GM19023 (cell line): ENCODE measurements around the gene PCYT2.
A peak's percentile ranks its signal among the peaks of the same experiment; 100 is the strongest.

ENCODE experiments used
- ATAC-seq: cut with Tn5 transposase; IDR thresholded peaks from one replicate; pipeline ENCODE4 v1.9.1; 2021; ENCODE audit warnings: mild to moderate bottlenecking, moderate library complexity; ENCODE audit not compliant: unreplicated experiment

PCYT2 gene

GRCh38 chr17:81914103-81914850 is 3.1 kb upstream of the PCYT2 start:
- ATAC-seq, result no peak

GRCh38 chr17:81913394-81914102 is 2.3 kb upstream of the PCYT2 start:
- no peak for ATAC-seq

DNA sequence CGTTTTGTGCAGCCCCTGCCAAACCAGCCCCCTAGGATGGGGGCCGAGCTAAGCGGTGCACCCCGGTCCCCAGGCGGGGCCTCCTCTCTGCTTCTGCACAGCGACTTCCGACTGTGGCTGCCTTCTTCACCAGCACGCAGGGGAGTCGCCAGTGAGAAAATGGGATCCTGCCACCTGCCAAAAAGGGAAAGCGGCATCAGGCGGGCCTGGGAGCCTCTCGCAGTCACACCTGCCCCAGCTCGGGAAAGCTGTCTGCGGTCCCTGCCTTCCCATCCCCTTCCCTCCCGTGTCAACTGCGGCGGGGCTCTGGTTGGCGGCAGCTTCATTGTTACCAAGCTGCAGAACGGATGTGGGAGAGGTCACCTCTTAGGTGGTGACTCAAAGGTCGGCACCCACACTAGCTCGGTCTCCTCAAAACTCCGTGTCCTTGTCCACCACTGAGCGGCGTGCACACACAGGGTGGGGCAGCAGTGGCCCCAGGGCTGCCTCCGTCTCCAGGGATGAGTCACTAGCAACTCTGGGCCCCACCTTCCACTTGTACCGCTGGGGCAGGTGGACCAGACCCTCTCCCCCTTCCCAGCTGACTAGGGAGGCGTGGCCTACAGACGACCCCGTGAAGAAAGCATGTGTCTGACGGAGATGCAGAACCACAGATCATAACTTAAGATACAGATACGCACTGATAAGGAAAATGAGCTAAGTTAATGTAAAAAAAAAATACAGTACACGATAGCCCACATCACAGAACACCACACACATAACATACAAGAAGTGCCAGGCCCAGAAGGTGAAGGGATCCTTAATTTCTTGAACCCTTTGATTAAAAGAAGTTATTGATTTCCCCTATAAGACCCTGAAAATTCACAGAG is 1.5 kb upstream of the PCYT2 start:
- ATAC-seq, result no peak

GRCh38 chr17:81911969-81912368 is 770 bp upstream of the PCYT2 start:
- ATAC-seq, result no peak

GRCh38 chr17:81910840-81911276 is 341 bp downstream of the PCYT2 start:
- peak; percentile 37 for ATAC-seq

DNA sequence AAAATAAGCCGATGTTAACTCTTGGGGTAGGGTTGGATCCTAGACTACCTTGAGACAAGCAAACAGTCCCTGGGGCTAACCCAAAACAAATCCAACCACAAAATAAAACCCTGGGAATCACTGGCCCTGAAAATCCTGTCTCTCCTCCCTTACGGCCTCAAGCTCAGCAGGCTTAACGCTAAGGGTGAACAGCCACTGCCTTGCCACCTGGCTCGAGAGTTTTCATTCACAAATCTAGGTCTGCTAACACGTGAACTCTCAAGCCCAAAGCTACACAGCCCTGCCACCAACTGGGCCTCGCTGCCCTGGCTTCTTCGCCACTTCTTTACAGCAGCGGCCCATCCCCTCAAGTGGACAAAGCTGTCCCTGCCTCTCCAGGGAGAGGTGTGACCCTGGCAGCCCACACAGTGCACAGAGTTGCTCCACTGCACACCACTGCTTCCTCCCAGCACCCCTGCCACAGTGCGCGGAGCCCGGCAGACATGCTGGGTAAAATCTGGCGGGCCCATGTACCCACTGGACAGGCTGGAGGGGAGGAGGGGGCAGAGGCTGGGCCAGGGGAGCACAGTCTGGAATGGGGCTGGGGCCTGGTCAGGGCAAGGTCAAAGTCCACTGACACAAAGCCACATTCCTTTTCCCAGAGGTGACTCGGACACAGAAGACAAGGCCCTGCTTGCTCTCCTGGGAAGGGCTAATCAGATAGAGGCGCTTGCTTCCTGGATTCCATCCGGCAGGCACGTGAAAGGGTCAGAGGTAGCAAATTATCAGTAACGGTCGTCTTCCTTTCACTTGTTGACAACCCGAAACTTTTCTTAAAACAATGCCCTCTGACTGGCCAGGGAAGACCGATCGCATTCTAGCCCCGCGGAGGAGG is 996 bp downstream of the PCYT2 start:
- no peak for ATAC-seq

- ATAC-seq, result no peak
Measured at GRCh38 chr17:81909231-81909630, 2.0 kb downstream of the PCYT2 start.

GRCh38 chr17:81908793-81909192 is 2.4 kb downstream of the PCYT2 start:
- ATAC-seq, result no peak

DNA sequence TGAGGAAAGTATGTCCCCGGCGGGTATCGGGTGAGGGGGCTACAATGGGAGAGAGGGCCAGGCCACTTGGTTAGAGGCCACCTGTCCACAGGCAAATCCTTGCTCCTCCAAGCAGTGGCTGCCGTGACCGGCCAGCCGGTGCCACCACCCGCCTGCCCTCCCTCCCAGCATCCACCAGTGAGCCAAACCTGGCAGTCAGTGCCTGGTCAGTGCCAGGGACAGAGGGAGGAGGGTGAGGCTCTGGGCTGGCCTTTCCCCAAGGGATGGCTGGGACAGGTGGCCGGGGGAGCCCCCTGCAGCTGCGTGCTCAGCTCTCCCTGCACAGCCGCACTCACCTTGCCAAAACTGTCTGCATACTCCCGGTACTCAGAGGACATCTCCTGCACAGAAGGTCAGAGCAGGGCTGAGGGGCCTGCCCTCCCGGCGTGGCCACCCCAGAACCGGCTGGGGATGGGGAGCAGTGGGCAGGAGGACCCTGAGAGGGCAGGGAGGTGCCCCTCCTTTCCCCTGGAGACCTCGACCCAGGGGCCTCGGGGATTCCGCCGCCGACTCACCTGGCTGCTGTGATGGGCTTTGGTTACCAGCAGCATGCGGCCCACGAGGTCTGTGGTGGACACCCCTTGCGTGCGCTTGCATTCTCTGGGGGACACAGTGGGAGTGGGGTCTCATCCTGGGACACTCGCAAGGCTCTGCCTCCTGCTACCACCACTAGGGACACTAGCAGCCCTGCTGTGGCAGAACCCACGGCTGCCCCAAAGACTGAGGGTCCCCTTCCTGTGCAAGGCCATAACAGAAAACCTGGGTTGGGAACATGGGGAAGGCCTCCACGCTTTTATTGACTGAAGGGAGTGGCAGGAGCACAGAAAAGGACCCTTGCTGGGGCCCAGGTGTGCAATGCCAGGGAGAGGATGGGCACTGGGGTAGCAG is 3.7 kb downstream of the PCYT2 start:
- ATAC-seq, result no peak

DNA sequence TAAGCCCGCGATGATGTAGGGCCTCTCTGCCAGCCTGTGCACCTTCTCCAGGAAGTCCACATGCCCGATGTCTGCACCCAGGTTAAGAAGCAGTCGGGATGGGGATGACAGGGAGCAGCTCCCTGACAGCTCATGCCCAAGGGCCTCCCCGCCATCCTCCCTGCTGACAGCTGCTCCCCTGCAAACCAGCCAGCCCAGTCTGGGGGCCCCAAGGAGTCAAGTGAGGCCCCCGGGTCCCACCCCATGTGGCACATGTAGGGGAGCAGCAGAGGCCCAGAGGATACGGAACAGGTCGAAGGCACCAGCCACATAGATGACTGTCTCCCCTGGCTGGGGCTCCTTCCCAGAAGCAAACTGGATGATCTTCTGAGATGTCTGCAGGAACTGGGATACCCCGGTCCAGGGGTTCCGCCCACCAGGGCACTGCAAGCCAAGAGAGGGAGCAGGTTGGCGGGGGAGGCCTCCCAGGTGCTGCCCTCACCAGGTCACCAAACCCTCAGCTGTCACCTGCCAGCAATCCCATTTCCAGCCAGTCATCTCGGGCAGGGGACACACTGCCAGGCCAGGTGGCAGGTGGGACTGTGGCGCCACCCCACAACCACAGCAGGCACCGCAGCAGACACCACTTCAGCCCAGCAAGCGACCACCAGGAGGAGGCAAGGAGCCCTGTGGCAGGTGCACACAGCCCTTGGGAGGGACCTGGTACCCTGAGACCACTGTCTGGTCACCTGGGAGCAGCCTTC is 4.6 kb downstream of the PCYT2 start:
- no peak for ATAC-seq

GRCh38 chr17:81905993-81906392 is 5.2 kb downstream of the PCYT2 start:
- no peak for ATAC-seq

GRCh38 chr17:81905424-81905875 is 5.7 kb downstream of the PCYT2 start:
- ATAC-seq, result no peak

DNA sequence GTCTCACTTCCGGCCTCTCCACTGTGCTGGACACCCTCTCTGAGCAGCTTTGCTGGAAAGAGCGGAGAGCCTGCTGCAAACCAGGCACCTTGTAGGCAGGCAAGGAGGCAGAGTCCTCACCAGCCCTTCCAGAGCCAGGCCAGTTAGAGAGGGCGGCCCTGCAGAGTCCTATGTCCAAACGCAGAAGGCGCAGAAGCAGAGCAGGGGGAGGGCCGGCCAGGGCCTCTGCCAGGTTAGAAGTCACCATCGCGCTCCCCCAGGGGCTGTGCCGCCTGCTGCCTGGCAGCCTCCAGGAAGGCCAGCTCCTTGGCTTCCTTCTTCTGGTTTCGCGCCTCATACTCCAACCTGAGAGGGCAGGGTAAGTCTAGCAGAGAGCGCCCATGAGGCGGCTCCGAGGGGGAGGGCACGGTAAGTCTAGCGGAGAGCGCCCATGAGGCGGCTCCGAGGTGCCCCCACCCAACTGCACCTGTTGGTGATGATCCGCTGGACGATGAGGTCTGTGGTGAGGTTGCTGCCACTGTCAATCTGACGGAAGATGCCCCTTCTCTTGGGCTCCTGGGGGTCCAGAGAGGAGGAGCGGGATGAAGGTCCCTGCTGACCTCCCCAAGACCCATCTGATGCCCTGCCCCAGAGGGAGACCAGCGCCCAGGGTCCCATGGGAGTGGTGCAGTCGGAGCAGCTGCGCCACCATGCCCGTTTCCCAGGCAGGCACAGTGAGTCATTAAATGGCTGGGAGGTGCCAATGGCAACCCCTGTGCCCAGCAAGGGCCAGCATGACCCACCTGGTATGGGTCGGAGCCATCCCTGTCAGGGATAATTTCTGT is 6.4 kb downstream of the PCYT2 start:
- ATAC-seq, result no peak

DNA sequence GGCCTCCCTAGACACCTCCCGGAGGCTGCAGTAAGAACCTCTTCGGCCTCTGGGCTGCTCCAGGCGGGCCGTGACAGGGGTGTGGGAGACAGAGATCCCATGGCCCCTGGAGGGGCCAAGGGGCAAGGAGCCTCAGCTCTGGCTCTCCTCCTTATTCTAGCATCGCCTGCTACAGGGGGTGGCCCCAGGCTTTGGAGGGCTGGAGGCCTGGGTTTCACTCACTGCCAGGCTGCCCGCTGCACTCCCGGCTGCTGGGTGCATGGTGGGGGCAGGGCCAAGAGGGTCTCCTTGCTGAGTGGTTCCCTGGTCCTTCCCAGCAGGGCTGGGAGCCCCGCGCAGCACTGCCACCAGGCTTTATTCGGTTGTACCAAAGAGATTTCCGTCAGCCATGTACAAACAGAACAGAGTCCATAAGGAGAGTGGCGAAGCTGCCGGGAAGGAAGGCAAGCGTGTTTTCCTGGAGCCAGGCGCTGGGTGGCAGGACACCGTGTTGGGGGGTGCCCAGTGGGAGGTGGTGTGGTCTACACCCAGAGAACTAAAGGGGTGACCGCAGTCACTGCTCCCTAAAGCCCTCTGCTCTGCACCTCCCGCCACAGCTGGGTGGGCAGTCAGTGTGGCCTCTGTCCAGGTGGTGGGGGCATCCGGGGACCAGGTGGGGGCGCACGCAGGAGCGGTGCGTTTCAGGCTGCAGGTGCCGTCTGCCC is 7.2 kb downstream of the PCYT2 start:
- ATAC-seq, result no peak

DNA sequence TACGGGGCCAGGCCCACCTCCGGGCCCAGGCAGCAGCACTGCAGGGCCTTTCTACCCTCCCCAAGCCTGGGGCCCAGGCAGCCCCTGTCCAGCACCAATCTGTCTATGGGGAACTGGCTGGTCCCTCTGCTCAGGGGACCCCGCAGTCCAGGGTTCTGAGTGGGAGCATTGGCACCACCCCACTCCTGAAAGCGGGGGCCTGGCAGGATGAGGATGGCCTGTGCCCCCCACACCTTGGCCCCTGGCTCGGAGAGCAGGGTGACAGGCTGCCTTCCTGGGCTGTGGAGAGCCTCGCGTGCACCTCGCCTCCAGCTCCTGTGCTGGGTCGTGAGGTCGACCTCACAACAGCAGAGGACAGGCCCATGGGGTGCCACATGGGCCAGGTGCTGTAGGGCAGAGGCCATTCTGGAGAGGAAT is 7.8 kb downstream of the PCYT2 start:
- ATAC-seq, result no peak

DNA sequence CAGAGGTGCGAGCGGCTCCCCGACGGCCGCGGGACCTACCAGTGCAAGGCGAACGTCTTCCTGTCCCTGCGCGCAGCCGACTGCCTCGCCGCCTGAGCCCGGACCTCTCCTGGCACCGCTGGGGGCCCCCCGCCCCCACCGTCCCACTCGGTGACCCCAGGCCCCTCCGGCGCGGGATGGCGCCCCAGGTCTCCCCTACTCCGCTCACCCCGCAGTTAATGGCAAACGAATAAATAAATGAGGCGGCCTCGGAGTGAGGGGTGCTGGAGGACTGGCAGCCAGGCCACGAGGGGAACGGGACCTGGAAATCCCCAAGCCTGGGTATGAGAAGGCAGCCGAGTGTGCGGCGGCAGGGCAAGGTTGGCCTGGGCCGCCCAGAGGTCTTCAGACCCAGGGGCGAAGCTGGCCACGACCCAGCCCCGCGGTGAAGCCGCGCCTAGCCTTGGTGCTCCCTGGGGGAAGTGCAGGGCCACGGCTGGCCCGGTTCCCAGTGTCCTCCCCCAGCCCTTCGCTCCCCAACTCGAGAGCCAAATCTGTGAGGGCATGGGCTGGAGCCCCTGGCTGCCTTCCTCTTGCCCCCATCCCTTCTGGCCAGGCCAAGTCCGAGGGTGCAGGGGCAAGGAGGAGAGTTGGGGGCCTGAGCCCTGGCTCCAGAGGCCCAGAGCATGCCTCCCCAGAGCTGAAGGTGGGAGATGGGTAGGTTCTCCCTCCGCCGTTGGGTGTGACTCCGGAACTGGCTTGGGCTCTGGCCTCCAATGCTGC is 8.4 kb downstream of the PCYT2 start:
- no peak for ATAC-seq
